Measurements from ENCODE around the gene CHAF1B. TPM values are rescaled to one million over a fixed set of nuclear protein-coding genes. Genes with fewer than 3 reads are reported as not detected.

Gene CHAF1B
- total RNA-seq, 2 donors from 2014 or later, result 2.4 to 5.7 TPM

DNA sequence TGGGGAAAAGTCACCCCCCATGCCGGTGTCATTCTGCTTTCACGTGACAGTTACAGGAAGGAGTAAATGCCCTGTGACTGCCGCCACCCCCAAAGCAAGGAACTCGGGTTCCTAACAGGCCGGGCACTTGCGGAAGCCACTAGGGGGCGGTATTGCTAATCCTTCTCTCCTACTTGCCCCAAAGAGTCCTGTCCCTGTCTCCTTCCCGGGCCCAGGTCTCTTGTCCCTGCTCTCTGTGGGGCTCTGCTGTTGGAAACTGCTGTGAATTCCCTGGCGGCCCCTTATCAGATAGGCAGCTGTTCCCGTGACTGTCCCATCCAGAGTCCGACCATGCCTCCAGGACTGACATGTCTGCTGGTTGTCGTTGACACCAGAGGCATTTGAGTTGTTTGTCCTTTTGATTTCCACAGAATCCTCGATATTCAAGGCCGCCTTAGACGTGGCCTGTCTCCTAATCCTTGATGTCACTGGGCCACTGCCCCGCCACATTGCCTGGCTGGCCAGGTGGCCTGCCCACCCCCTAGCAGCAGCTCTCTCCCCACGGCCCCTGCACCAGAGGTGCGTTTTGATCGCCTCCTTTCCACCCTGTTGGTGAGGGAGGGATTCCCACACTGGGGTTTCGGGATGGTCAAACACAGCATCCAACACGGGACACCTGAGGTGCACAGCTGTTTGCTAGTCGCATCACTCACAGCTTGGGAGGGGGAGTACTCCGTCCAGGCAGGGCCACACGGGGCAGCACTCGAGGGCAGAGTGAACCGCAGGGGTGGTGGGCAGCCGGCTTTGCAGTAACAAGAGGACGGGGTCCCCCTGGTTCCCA is 37.3 kb downstream of the CHAF1B start:
- H3K27me3 Mint-ChIP-seq, result no peaks in the 10 kb centered on the region
- H3K36me3 Mint-ChIP-seq (ENCODE audit: low read depth), result no peaks in the 10 kb centered on the region
- H3K4me1 Mint-ChIP-seq, result peaks cover 2% of the 10 kb centered on the region
- DNase-seq (no peak), ATAC-seq (no peak)
- no peaks in the 10 kb centered on the region for H3K9me3 ChIP-seq (ENCODE audit: control insufficient read depth, low read length, poor library complexity, severe bottlenecking)
- no peak overlapping the region for H3K27ac Mint-ChIP-seq
- H3K4me3 Mint-ChIP-seq, result no peak overlapping the region

GRCh38 chr21:36423771-36424433 is 38.7 kb downstream of the CHAF1B start:
- H3K4me3 Mint-ChIP-seq, result no peak overlapping the region
- H3K9me3 ChIP-seq (ENCODE audit: control insufficient read depth, low read length, poor library complexity, severe bottlenecking), result no peaks in the 10 kb centered on the region
- H3K27ac Mint-ChIP-seq, result no peak overlapping the region
- DNase-seq, result no peak
- peaks cover 5% of the 10 kb centered on the region for H3K4me1 Mint-ChIP-seq
- ATAC-seq, result no peak
- no peaks in the 10 kb centered on the region for H3K36me3 Mint-ChIP-seq (ENCODE audit: low read depth)
- H3K27me3 Mint-ChIP-seq, result no peaks in the 10 kb centered on the region

- Mint-ChIP-seq H3K4me1 (peaks cover 5% of the 10 kb centered on the region), H3K36me3 (ENCODE audit: low read depth) (no peaks in the 10 kb centered on the region), H3K27me3 (no peaks in the 10 kb centered on the region), H3K4me3 (no peak overlapping the region), H3K27ac (no peak overlapping the region)
- H3K9me3 ChIP-seq (ENCODE audit: control insufficient read depth, low read length, poor library complexity, severe bottlenecking), result no peaks in the 10 kb centered on the region
- ATAC-seq (no peak), DNase-seq (no peak)
Measured at GRCh38 chr21:36424592-36424991, 39.4 kb downstream of the CHAF1B start.

GRCh38 chr21:36425286-36425685 is 40.1 kb downstream of the CHAF1B start:
- no peak overlapping the region for H3K4me3 Mint-ChIP-seq
- H3K4me1 Mint-ChIP-seq, result peaks cover 9% of the 10 kb centered on the region
- H3K27me3 Mint-ChIP-seq, result peaks cover 3% of the 10 kb centered on the region
- H3K27ac Mint-ChIP-seq, result no peak overlapping the region
- no peaks in the 10 kb centered on the region for H3K36me3 Mint-ChIP-seq (ENCODE audit: low read depth)
- ATAC-seq, result no peak
- H3K9me3 ChIP-seq (ENCODE audit: control insufficient read depth, low read length, poor library complexity, severe bottlenecking), result no peaks in the 10 kb centered on the region
- no peak for DNase-seq

GRCh38 chr21:36427502-36427901 is 42.3 kb downstream of the CHAF1B start:
- Mint-ChIP-seq H3K36me3 (ENCODE audit: low read depth) (no peaks in the 10 kb centered on the region), H3K4me3 (no peak overlapping the region), H3K27ac (no peak overlapping the region), H3K4me1 (peaks cover 11% of the 10 kb centered on the region), H3K27me3 (peaks cover 15% of the 10 kb centered on the region)
- DNase-seq (no peak), ATAC-seq (no peak)
- no peaks in the 10 kb centered on the region for H3K9me3 ChIP-seq (ENCODE audit: control insufficient read depth, low read length, poor library complexity, severe bottlenecking)

GRCh38 chr21:36428761-36429432 is 43.7 kb downstream of the CHAF1B start:
- H3K4me3 Mint-ChIP-seq, result peak overlapping the region; percentile 74
- H3K9me3 ChIP-seq (ENCODE audit: control insufficient read depth, low read length, poor library complexity, severe bottlenecking), result no peaks in the 10 kb centered on the region
- peaks cover 28% of the 10 kb centered on the region for H3K27me3 Mint-ChIP-seq
- no peak overlapping the region for H3K27ac Mint-ChIP-seq
- H3K36me3 Mint-ChIP-seq (ENCODE audit: low read depth), result no peaks in the 10 kb centered on the region
- H3K4me1 Mint-ChIP-seq, result peaks cover 11% of the 10 kb centered on the region
- ATAC-seq, result no peak
- no peak for DNase-seq

- peak; percentile 84 for ATAC-seq
- peak overlapping the region; percentile 21 for H3K27ac Mint-ChIP-seq
- peaks cover 11% of the 10 kb centered on the region for H3K4me1 Mint-ChIP-seq
Measured at GRCh38 chr21:36429947-36430546, 44.9 kb downstream of the CHAF1B start.

GRCh38 chr21:36430841-36431240 is 45.6 kb downstream of the CHAF1B start:
- H3K27me3 Mint-ChIP-seq, result peaks cover 40% of the 10 kb centered on the region
- no peak for DNase-seq
- peak overlapping the region; percentile 78 for H3K4me3 Mint-ChIP-seq
- H3K36me3 Mint-ChIP-seq (ENCODE audit: low read depth), result no peaks in the 10 kb centered on the region
- peaks cover 11% of the 10 kb centered on the region for H3K4me1 Mint-ChIP-seq
- H3K27ac Mint-ChIP-seq, result peak overlapping the region; percentile 21
- no peaks in the 10 kb centered on the region for H3K9me3 ChIP-seq (ENCODE audit: control insufficient read depth, low read length, poor library complexity, severe bottlenecking)
- ATAC-seq, result no peak

More at GRCh38 chr21:36429947-36430546, 44.9 kb downstream of the CHAF1B start:
- peak in 1 of 3 donors; percentile 17 for DNase-seq
- Mint-ChIP-seq H3K36me3 (ENCODE audit: low read depth) (no peaks in the 10 kb centered on the region), H3K4me3 (peak overlapping the region; percentile 78), H3K27me3 (peaks cover 40% of the 10 kb centered on the region)
- no peaks in the 10 kb centered on the region for H3K9me3 ChIP-seq (ENCODE audit: control insufficient read depth, low read length, poor library complexity, severe bottlenecking)

DNA sequence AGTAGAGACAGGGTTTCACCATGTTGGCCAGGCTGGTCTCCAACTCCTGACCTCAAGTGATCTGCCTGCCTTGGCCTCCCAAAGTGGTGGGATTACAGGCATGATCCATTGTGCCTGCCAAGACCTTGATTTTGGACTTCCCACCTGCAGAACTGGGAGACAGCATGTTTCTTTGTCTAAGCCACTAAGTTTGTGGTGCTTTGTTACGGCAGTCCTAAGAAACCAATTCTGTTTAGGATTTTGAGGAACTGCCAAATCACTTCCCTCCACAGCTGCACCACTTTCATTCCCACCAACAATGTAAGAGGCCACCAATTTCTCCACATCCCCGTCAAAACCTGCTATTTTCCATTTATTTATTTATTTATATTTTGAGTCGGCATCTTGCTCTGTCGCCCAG is 46.1 kb downstream of the CHAF1B start:
- Mint-ChIP-seq H3K27me3 (peaks cover 40% of the 10 kb centered on the region), H3K4me1 (peaks cover 11% of the 10 kb centered on the region), H3K4me3 (no peak overlapping the region), H3K36me3 (ENCODE audit: low read depth) (no peaks in the 10 kb centered on the region), H3K27ac (no peak overlapping the region)
- no peak for ATAC-seq
- no peak for DNase-seq
- H3K9me3 ChIP-seq (ENCODE audit: control insufficient read depth, low read length, poor library complexity, severe bottlenecking), result no peaks in the 10 kb centered on the region

DNA sequence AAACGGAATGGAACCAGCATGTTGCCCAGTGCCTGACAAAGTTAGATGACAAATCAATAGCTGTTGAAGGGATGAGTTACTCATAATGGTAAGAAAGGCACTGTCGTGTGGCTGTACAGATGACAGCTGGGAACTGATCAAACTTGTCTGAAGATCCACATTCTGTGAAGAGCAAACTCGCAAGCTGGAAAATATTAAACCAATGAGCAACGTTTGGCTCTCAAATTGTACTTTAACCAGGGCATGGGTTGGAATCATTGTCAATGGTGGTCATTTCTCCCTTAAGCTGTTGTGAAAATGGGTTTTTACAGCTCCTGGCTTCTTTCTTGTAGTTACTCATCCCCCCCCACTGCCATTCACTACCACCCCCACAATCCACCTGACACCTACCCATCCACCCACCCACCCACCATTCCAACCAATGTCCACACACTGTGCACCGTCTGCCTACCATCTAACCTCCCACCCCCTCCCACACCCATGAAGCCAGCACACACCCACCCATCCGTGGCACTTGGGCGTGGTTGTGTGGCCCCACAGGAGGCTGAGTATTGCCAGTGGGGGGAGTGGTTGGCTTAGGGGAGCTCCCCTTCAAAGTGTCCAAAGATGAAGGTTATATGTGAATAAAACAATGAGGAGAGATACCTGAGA is 48.0 kb downstream of the CHAF1B start:
- Mint-ChIP-seq H3K27ac (no peak overlapping the region), H3K36me3 (ENCODE audit: low read depth) (no peaks in the 10 kb centered on the region), H3K4me3 (no peak overlapping the region), H3K4me1 (peaks cover 11% of the 10 kb centered on the region), H3K27me3 (peaks cover 40% of the 10 kb centered on the region)
- no peaks in the 10 kb centered on the region for H3K9me3 ChIP-seq (ENCODE audit: control insufficient read depth, low read length, poor library complexity, severe bottlenecking)
- no peak for DNase-seq
- ATAC-seq, result no peak

GRCh38 chr21:36434144-36434543 is 49.0 kb downstream of the CHAF1B start:
- Mint-ChIP-seq H3K27ac (no peak overlapping the region), H3K4me3 (no peak overlapping the region), H3K27me3 (peaks cover 40% of the 10 kb centered on the region), H3K36me3 (ENCODE audit: low read depth) (no peaks in the 10 kb centered on the region), H3K4me1 (peaks cover 8% of the 10 kb centered on the region)
- DNase-seq (no peak), ATAC-seq (no peak)
- H3K9me3 ChIP-seq (ENCODE audit: control insufficient read depth, low read length, poor library complexity, severe bottlenecking), result no peaks in the 10 kb centered on the region

- DNase-seq (no peak), ATAC-seq (no peak)
- H3K36me3 Mint-ChIP-seq (ENCODE audit: low read depth), result no peaks in the 10 kb centered on the region
- H3K27me3 Mint-ChIP-seq, result peaks cover 29% of the 10 kb centered on the region
- H3K4me3 Mint-ChIP-seq, result no peak overlapping the region
- H3K27ac Mint-ChIP-seq, result no peak overlapping the region
- H3K9me3 ChIP-seq (ENCODE audit: control insufficient read depth, low read length, poor library complexity, severe bottlenecking), result no peaks in the 10 kb centered on the region
- no peaks in the 10 kb centered on the region for H3K4me1 Mint-ChIP-seq
Measured at GRCh38 chr21:36436829-36437744, 51.9 kb downstream of the CHAF1B start.
